NCI-H1105 (cell line): Measurements from ENCODE around the gene KIF27.
"Not testable (repeated sequence)": the region's sequence is repeated elsewhere in the genome, so short reads cannot be mapped to it uniquely, and the experiment has no call there.

Experiments
- DNase-seq: peaks from one replicate; lab custom pipeline; 2025; lab: John Stamatoyannopoulos, UW

Gene KIF27

GRCh38 chr9:83933790-83934189 lies 12.6 kb upstream of the KIF27 start:
- no peak for DNase-seq

DNA sequence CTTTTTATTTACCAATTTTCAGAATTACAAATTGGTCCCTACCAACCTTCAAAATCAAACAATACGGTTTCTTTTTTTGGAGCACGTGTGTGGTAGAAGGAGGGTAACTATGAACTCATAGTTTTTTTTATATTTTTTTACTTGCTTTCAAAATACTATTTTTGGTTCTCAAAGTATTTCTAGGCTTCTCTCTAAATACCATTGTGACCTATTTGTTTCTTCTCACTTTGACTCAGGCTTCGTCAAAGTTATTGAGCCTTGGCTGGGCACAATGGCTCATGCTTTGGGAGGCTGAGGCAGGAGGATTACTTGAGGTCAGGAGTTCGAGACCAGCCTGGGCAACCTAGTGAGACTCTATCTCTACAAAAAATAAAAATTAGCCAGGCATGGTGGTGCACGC lies 11.6 kb upstream of the KIF27 start:
- no peak for DNase-seq

- no peak for DNase-seq
Observed at GRCh38 chr9:83932011-83932410, 10.8 kb upstream of the KIF27 start.

DNA sequence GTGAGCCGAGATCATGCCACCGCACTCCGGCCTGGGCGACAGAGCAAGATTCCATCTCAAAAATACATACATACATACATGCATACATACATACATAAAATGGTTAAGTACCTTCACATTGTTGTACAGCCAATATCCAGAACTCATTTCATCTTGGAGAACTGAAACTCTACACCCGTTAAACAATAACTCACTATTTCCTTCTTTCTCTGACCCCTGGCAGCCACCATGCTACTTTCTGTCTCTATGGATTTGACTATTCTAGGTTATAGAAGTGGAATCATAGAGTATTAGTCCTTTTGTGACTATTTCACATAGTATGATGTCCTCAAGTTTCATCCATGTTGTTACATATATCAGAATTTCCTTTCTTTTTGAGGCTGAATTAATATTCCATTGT lies 9.6 kb upstream of the KIF27 start:
- no peak for DNase-seq

- no peak for DNase-seq
Observed at GRCh38 chr9:83927591-83927990, 6.4 kb upstream of the KIF27 start.

DNA sequence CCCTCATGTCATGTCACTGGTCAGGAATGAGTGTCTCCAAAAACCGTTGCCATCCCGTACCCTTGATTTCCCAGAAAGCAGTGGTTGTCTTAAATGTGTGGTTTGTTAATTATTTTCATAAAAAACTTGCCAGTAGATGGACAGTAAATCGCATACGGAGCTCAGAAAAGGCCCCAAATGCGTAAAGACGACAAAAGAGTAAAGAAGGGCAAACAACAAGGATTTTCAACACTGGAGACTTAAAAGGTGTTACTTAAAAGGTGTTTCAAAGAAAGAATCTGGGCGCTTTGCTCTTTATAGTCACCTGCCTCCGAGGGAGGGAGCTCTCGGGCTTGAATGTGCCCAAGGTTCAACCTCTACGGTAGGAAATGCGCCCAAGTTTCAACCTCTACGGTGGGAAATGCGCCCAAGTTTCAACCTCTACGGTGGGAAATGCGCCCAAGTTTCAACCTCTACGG lies 734 bp downstream of the KIF27 start:
- DNase-seq: peak; percentile 47

GRCh38 chr9:83919111-83919510 lies 2.1 kb downstream of the KIF27 start:
- no peak for DNase-seq

DNA sequence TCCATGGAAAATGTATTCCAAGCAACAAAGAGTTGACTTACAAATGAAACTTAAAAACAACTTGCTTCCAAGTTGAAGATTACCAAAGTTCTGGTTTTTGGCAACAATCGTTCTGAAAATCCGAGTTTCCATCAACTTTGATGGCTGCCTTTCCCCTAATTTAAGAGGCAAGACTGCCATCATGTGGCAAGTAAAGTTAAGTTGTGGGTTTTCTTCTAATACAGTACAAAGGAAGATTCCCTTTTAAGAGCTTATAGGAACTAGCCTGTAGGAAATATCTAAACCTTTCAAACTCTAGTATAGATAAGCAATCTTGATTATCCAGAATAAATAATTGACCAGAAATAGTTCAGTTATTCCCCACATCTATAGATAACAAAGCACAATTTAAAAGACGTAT lies 9.0 kb downstream of the KIF27 start:
- not testable (repeated sequence) for DNase-seq

DNA sequence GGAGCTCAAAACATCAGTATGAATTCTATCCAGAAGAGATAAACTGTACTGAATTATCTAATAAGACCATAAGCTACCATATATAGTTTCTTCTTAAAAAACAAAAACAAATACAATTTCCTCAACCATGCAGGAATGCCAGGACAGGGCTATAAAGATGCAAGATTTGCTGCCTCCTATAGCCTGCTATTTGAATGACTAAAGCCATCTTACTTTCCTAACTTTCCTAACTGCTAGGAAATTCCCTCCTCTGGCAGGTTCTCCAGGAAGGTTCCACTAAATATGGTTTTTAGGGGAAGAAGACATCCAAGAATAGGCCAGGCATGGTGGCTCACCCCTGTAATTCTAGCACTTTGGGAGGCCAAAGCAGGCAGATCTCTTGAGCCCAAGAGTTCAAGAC lies 15.1 kb downstream of the KIF27 start:
- no peak for DNase-seq

DNA sequence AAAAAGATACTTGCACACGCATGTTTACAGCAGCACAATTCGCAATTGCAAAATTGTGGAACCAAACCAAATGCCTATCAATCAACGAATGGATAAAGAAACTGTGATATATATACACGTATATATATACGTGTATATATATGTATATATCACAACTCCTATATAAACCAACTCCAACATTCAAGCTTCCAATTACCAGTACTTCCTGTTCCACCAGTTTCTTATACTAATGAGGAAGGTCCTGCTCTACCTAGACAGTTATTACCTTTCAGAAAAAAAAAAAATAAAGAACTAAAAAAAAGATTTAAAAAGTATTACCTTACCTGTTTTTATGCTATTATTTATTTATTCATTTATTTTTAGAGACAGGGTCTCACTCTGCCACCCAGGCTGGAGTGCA lies 20.6 kb downstream of the KIF27 start:
- DNase-seq: not testable (repeated sequence)

DNA sequence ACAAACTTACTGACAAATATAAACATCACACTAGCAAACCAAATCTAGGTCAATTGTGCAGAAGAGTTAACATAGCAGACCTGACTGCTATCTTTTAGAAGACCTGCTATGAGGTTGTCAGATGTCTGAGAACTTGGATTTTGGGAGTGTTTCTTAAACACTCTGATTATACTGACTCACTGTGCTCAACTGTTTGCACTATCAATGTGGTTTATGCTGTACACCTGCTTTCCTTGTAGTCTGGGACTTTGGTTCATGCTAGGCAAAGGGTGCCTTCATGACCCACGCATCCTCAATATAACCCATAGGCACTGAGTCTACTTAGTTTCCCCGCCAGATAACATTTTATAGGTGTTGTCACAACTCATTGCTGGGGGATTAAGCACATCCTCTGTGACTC lies 26.9 kb downstream of the KIF27 start:
- DNase-seq: not testable (repeated sequence)

- DNase-seq: not testable (repeated sequence)
Observed at GRCh38 chr9:83886498-83886897, 34.7 kb downstream of the KIF27 start.

GRCh38 chr9:83885559-83886240 lies 35.5 kb downstream of the KIF27 start:
- DNase-seq: not testable (repeated sequence)

DNA sequence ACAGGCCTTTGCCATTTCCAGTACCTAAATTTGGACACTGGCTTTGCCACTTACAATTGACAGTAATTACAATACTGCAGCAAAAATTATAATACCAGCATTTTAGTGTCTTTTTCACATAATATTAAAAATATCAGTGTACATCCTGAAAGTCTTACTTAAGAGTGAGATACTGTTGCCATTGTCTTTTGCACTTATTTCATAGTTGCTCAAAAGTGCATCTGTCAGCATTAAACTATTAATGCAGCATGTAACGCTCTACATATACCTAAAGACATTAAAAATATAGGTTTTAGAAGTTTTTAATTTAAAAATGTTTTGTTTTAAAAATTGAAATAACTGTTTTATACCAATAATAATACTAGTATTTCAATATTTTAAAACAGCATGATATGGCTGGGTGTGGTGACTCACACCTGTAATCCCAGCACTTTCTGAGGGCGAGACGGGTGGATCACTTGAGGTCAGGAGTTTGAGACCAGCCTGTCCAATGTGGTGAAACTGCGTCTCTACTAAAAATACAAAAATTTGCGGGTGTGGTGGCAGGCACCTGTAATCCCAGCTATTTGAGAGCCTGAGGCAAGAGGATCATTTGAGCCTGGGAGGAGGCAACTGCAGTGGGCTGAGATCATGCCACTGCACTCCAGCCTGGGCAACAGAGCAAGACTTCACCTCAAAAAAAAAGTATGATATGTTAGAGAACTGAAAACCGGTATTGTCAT lies 39.4 kb downstream of the KIF27 start:
- DNase-seq: not testable (repeated sequence)

DNA sequence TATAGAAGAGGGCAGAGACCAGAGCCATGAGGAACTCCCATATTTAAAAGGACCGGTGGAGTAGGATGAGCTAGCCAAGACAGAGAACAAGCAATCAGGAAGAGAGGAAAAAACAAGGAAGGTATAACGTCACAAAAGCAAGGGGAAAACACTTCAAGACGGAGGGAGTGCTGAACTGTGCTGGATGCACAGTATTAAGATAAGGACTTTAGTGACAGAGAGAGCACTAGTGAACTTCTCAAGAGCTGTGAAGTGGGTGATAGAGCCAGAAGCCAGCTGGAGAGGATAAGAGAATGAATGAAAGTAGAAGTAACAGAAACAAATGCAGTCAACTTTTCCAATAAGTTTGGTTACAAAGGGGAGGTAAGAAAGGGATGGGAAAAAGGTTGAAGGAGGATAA lies 45.7 kb downstream of the KIF27 start:
- DNase-seq: not testable (repeated sequence)

DNA sequence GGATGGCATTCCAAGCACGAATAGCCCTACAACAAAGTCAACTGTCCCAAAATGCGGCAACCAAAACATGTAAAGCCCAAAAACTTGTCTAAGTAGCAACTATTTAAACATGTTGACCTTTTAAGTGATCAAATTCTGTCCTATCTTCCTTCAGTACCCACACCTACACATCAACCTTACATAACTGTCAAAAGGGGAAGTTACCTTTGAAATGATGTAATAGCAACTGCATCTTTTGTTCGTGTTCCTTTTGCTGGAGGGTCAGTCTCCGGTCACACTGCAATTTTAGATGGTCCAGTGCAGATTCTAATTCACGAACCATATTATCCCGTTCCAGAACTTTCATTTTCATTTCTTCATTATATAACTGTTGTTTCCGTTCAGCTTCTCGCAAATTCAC lies 71.3 kb downstream of the KIF27 start:
- DNase-seq: not testable (repeated sequence)

DNA sequence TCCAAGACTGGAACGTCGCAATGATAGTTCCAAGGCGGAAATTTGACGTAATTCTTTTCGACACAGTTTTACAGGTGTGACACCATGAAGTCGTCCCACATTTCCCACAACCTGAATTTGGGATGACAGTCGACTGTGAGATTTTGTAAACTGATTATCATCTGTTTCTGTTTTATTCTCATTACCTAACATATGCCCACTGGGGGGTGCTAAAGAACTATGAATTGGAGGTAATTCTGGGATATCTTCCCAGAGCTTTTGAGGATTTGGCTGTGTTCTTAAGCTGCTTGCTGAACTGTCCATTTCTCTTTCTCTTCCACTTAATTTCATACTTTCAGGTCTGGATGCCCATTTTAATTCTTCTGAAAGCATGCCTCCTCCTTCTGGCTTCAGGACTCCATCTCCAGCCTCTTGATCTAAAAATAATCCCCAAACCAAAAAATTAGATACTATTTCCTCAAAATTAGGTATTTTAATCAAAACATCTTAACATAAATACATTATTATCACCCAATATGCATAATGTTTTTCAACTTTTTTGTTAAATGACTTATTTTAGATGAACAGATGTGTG lies 84.1 kb downstream of the KIF27 start:
- DNase-seq: not testable (repeated sequence)

GRCh38 chr9:83830426-83831071 lies 90.7 kb downstream of the KIF27 start:
- not testable (repeated sequence) for DNase-seq

DNA sequence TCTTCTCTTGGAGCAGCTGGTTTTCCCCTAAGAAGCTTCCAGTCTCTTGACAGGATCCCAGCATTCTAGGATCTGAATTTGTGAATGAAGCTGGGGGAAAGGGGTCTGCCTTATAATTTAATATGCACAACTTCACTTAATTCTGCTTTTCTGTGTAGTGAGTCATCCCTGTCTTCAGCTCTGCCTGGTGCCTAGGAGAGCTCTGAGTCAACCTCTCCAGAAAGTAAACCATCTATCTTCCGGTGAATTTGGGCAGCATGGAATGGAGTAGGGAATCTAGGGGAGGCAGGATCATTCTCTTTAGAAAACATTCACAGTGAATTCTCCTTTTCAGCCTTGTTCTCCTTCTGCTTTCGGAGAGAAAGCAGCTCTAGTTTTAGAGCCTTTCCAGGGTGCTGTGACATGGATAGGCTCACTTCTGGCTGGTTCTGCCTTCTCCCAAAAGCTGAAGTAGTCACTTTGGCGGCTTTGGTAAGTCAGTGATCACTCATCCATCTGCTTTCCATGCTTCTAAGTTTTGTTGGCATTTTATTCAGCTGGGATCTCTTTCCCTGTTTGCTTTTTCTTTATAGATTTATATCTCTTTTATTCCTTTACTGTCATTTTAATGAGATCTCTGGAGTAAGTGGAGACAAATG lies 96.1 kb downstream of the KIF27 start:
- DNase-seq: not testable (repeated sequence)

DNA sequence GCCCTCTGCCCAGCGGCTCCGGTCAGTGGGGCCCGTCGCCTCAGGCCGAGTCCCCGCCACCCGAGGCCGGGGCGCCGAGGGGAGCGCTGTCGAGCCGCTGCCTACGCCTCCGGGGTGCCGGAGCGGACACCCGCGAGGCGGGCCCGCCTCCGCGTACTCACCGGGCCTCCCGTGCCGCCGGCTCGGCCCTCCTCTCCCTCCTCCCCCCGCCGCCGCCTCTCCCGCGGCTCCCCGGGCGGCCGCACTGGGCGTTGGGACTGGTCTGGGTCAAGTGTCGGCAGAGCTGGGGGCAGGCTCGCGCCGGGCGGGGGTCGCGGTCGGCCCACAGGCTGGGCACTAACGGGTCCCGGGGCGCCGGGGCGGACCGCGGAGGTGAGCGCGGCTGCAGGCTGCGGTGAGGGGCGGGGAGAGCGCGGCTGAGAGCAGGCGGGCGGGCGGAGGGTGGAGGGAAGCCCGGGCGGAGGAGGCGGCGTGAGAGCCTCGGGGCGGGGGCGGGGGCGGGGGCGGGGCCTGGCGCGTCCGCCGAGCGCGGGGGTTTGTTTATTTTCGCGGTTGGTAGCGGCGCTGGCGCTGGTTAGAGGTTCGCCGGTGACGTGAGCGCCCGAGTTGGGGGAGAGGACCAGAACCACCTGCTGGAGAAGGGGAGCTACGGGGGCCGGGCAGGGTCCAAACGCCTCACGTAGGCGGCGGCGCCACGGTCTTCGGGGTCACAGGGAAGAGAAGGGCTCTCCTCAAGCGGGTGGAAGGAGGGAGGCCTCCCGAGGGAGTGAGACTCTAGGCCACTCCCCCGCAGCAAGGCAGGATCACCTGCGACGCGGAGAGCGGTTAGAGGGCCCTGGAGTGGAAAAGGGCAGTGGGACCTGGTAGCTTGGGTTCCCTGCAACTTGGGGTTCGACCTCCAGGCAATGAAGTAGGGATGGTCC lies 103.6 kb downstream of the KIF27 start, which contains the start of gene GKAP1:
GKAP1 (minus strand) TSS at position 414 of the 923 bp plus-strand sequence. CDS start 11,252 bp downstream, outside the sequence.
- peak; percentile 64 for DNase-seq

DNA sequence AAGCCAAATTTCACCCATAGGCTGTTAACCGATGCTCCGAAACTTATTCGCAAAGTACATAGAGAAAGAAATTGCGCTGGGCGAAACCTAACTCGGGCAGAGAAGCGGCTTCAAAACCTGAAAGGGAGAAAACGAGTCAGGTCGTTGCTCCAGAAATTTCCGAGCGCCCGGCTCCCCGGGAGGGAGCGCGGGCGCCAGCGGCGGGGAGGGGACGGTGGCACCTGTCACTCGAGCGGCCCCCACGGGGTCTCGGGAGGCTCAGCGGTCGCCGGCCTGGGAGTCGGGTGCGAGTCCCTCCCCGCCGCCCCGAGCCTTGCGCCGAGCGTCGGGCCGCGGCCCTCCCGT lies 104.2 kb downstream of the KIF27 start:
- peak; percentile 20 for DNase-seq
